Measurements from ENCODE around the gene RTN4R.
"Not testable (repeated sequence)": the region's sequence is repeated elsewhere in the genome, so short reads cannot be mapped to it uniquely, and the experiment has no call there.

Gene RTN4R

DNA sequence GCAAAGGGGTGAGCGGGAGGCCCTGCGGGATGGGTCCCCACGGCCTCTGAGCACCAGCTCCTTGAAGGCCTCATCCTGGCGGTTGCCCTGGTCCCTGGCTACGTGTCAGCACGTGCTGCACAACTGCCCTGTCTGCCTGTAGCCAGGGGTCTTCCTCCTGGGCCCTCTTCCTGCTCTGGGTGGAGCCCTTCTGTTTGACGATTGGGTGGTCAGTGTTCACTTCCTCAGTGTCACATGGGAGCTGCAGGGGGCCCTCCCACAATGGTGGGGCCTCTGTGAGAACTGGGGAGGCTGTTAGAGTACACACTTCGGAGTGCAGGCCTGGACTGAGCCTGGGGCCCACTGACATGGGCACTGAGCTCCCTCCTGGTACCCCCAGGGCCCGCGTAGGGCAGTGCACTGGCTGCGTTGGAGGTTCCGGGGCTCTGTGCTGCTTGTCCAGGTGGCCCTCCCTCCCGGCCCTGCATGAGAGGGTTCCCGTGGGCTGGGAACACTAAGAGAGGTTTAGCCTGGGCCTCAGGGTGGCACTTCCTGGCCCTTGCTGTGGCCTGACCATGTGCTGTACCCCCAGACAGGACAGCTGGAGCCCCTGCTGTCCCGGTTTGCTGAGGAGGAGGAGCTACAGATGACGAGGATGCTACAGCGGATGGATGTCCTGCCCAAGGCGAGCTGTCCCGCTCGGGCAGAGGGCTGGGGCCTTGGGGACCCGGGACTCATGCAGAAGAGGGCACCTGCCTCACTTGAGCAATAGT lies 38.0 kb upstream of the RTN4R start:
- Histone ChIP-seq H3K14ac (ENCODE audit: low read length in 2 of 2) (no peak overlapping the region), H4K91ac (ENCODE audit: low read length) (peak overlapping the region; percentile 27), H2BK12ac (ENCODE audit: low read length in 2 of 2) (no peak overlapping the region), H2AK5ac (ENCODE audit: low read length, severe bottlenecking) (no peak overlapping the region), H2AFZ (ENCODE audit: low read depth, low read length) (no peak overlapping the region), H3K27ac (ENCODE audit: low read length, poor library complexity, severe bottlenecking) (no peak overlapping the region), H2BK5ac (ENCODE audit: low read depth, low read length, poor library complexity, severe bottlenecking) (no peak overlapping the region), H3K4me2 (ENCODE audit: low read length, poor library complexity, severe bottlenecking) (no peak overlapping the region), H4K8ac (ENCODE audit: low read length) (no peak overlapping the region), H3K36me3 (ENCODE audit: control insufficient read depth in 1 of 2, insufficient read depth in 2 of 2, low read depth in 1 of 2, low read length in 2 of 2) (no peaks in the 10 kb centered on the region), H3K4ac (ENCODE audit: low read depth in 1 of 2, low read length in 2 of 2) (no peak overlapping the region), H3K18ac (ENCODE audit: low read depth in 1 of 2, low read length in 2 of 2) (no peak overlapping the region), H3K4me1 (ENCODE audit: control insufficient read depth, insufficient read depth, low read depth, low read length) (peaks cover 8% of the 10 kb centered on the region), H2BK15ac (ENCODE audit: low read depth, poor library complexity, severe bottlenecking) (no peak overlapping the region), H2BK120ac (ENCODE audit: low read depth, low read length) (no peak overlapping the region), H3K79me1 (replicated peaks; ENCODE audit: low read length, poor library complexity, severe bottlenecking) (no peaks in the 10 kb centered on the region), H3K27me3 (ENCODE audit: control insufficient read depth in 1 of 2, insufficient read depth in 1 of 2, low read length in 2 of 2) (peaks cover 12 to 35% of the 10 kb centered on the region in 2 experiments), H3K23ac (ENCODE audit: low read length in 2 of 2) (no peak overlapping the region), H3K4me3 (ENCODE audit: insufficient read depth in 1 of 2, low read depth in 1 of 2, low read length in 2 of 2) (no peak overlapping the region), H3K9ac (ENCODE audit: low read length) (no peak overlapping the region), H3K9me3 (ENCODE audit: control insufficient read depth, low read length) (no peaks in the 10 kb centered on the region)
- 86% methylated on average over 21 of the region's 21 CpGs for WGBS
- no peak for DNase-seq

- H4K91ac ChIP-seq (ENCODE audit: low read length); H3K4me3 ChIP-seq (ENCODE audit: insufficient read depth in 1 of 2, low read depth in 1 of 2, low read length in 2 of 2); H4K8ac ChIP-seq (ENCODE audit: low read length); H3K18ac ChIP-seq (ENCODE audit: low read depth in 1 of 2, low read length in 2 of 2); DNase-seq; H3K14ac ChIP-seq (ENCODE audit: low read length in 2 of 2); H3K27ac ChIP-seq (ENCODE audit: low read length, poor library complexity, severe bottlenecking); H2BK15ac ChIP-seq (ENCODE audit: low read depth, poor library complexity, severe bottlenecking); H3K9ac ChIP-seq (ENCODE audit: low read length); H2BK12ac ChIP-seq (ENCODE audit: low read length in 2 of 2); H3K4me1 ChIP-seq (ENCODE audit: control insufficient read depth, insufficient read depth, low read depth, low read length); H2AFZ ChIP-seq (ENCODE audit: low read depth, low read length); H3K4me2 ChIP-seq (ENCODE audit: low read length, poor library complexity, severe bottlenecking); H3K23ac ChIP-seq (ENCODE audit: low read length in 2 of 2); H3K36me3 ChIP-seq (ENCODE audit: control insufficient read depth in 1 of 2, insufficient read depth in 2 of 2, low read depth in 1 of 2, low read length in 2 of 2); H3K9me3 ChIP-seq (ENCODE audit: control insufficient read depth, low read length); H2BK5ac ChIP-seq (ENCODE audit: low read depth, low read length, poor library complexity, severe bottlenecking); H3K79me1 ChIP-seq (replicated peaks; ENCODE audit: low read length, poor library complexity, severe bottlenecking); H2AK5ac ChIP-seq (ENCODE audit: low read length, severe bottlenecking); H3K4ac ChIP-seq (ENCODE audit: low read depth in 1 of 2, low read length in 2 of 2); H2BK120ac ChIP-seq (ENCODE audit: low read depth, low read length): not testable (repeated sequence)
- H3K27me3 ChIP-seq (ENCODE audit: control insufficient read depth in 1 of 2, insufficient read depth in 1 of 2, low read length in 2 of 2) = peaks cover 18 to 41% of the 10 kb centered on the region in 2 experiments
- WGBS = 86% methylated on average over 8 of the region's 12 CpGs
Observed at GRCh38 chr22:20305230-20305893, 37.2 kb upstream of the RTN4R start.

GRCh38 chr22:20304646-20305045 lies 36.5 kb upstream of the RTN4R start:
- peak overlapping the region in 1 of 2 experiments; percentile 81 for H3K14ac ChIP-seq (ENCODE audit: low read length in 2 of 2)
- H2BK15ac ChIP-seq (ENCODE audit: low read depth, poor library complexity, severe bottlenecking) = no peak overlapping the region
- H3K18ac ChIP-seq (ENCODE audit: low read depth in 1 of 2, low read length in 2 of 2) = no peak overlapping the region
- no peak overlapping the region for H4K91ac ChIP-seq (ENCODE audit: low read length)
- H3K27me3 ChIP-seq (ENCODE audit: control insufficient read depth in 1 of 2, insufficient read depth in 1 of 2, low read length in 2 of 2) = peaks cover 18 to 45% of the 10 kb centered on the region in 2 experiments
- no peak overlapping the region for H4K8ac ChIP-seq (ENCODE audit: low read length)
- H2BK5ac ChIP-seq (ENCODE audit: low read depth, low read length, poor library complexity, severe bottlenecking) = no peak overlapping the region
- H3K4me2 ChIP-seq (ENCODE audit: low read length, poor library complexity, severe bottlenecking) = no peak overlapping the region
- no peak overlapping the region for H3K9ac ChIP-seq (ENCODE audit: low read length)
- no peak overlapping the region for H3K27ac ChIP-seq (ENCODE audit: low read length, poor library complexity, severe bottlenecking)
- no peaks in the 10 kb centered on the region for H3K79me1 ChIP-seq (replicated peaks; ENCODE audit: low read length, poor library complexity, severe bottlenecking)
- no peak overlapping the region for H2AFZ ChIP-seq (ENCODE audit: low read depth, low read length)
- no peak overlapping the region for H2AK5ac ChIP-seq (ENCODE audit: low read length, severe bottlenecking)
- no peaks in the 10 kb centered on the region for H3K36me3 ChIP-seq (ENCODE audit: control insufficient read depth in 1 of 2, insufficient read depth in 2 of 2, low read depth in 1 of 2, low read length in 2 of 2)
- WGBS = 92% methylated on average over 7 of the region's 9 CpGs
- H3K4me3 ChIP-seq (ENCODE audit: insufficient read depth in 1 of 2, low read depth in 1 of 2, low read length in 2 of 2) = no peak overlapping the region
- no peak overlapping the region for H3K23ac ChIP-seq (ENCODE audit: low read length in 2 of 2)
- H3K9me3 ChIP-seq (ENCODE audit: control insufficient read depth, low read length) = no peaks in the 10 kb centered on the region
- peaks cover 7% of the 10 kb centered on the region for H3K4me1 ChIP-seq (ENCODE audit: control insufficient read depth, insufficient read depth, low read depth, low read length)
- no peak for DNase-seq
- H2BK12ac ChIP-seq (ENCODE audit: low read length in 2 of 2) = no peak overlapping the region
- H2BK120ac ChIP-seq (ENCODE audit: low read depth, low read length) = no peak overlapping the region
- no peak overlapping the region for H3K4ac ChIP-seq (ENCODE audit: low read depth in 1 of 2, low read length in 2 of 2)

DNA sequence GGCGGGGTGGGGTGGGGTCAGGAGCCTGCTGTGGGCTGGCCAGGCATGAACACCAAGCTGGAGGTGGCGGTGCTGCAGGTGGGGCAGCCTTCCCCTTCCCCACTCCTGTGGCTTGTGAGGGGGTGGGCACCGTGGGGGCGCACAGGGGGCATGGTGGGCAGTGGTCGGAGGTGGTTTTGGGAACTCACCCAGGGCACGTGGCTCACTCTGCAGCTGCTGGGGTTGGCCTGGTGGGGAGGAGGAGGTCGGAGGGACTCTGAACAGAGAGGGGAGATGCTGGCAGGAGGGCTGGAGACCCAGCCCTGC lies 35.1 kb upstream of the RTN4R start:
- H3K9ac ChIP-seq (ENCODE audit: low read length); H3K4me2 ChIP-seq (ENCODE audit: low read length, poor library complexity, severe bottlenecking); H3K14ac ChIP-seq (ENCODE audit: low read length in 2 of 2); H2BK120ac ChIP-seq (ENCODE audit: low read depth, low read length); H3K9me3 ChIP-seq (ENCODE audit: control insufficient read depth, low read length); H3K18ac ChIP-seq (ENCODE audit: low read depth in 1 of 2, low read length in 2 of 2); H3K36me3 ChIP-seq (ENCODE audit: control insufficient read depth in 1 of 2, insufficient read depth in 2 of 2, low read depth in 1 of 2, low read length in 2 of 2); H2AK5ac ChIP-seq (ENCODE audit: low read length, severe bottlenecking); H3K27ac ChIP-seq (ENCODE audit: low read length, poor library complexity, severe bottlenecking); H3K23ac ChIP-seq (ENCODE audit: low read length in 2 of 2); H3K4ac ChIP-seq (ENCODE audit: low read depth in 1 of 2, low read length in 2 of 2); H2AFZ ChIP-seq (ENCODE audit: low read depth, low read length); H3K79me1 ChIP-seq (replicated peaks; ENCODE audit: low read length, poor library complexity, severe bottlenecking); DNase-seq; H2BK12ac ChIP-seq (ENCODE audit: low read length in 2 of 2); H2BK15ac ChIP-seq (ENCODE audit: low read depth, poor library complexity, severe bottlenecking); H2BK5ac ChIP-seq (ENCODE audit: low read depth, low read length, poor library complexity, severe bottlenecking); H4K8ac ChIP-seq (ENCODE audit: low read length); H4K91ac ChIP-seq (ENCODE audit: low read length); H3K4me3 ChIP-seq (ENCODE audit: insufficient read depth in 1 of 2, low read depth in 1 of 2, low read length in 2 of 2): not testable (repeated sequence)
- WGBS = 72% methylated on average over 3 of the region's 7 CpGs
- peaks cover 18% of the 10 kb centered on the region for H3K4me1 ChIP-seq (ENCODE audit: control insufficient read depth, insufficient read depth, low read depth, low read length)
- peaks cover 24 to 52% of the 10 kb centered on the region in 2 experiments for H3K27me3 ChIP-seq (ENCODE audit: control insufficient read depth in 1 of 2, insufficient read depth in 1 of 2, low read length in 2 of 2)

Measured in mesenchymal stem cell (in vitro differentiated cells and primary cell).